GM12875 (cell line): ENCODE data around the gene DCAF7.
A peak's percentile ranks its signal among the peaks of the same experiment; 100 is the strongest.

ENCODE experiments used
- H3K4me3 ChIP-seq: one replicate; pipeline ENCODE4 v1.5.1; 2011; ENCODE audit warnings: low read depth, low read length, control low read depth
- CTCF ChIP-seq: IDR thresholded peaks from 2 replicates; pipeline ENCODE4 v1.5.1; 2011; ENCODE audit warnings: low read depth, mild to moderate bottlenecking, control low read depth, inconsistent platforms, low read length, moderate library complexity, borderline replicate concordance; ENCODE audit not compliant: insufficient read depth

DCAF7 gene

GRCh38 chr17:63601439-63602371 lies 51.4 kb downstream of the DCAF7 start:
- TF ChIP-seq CTCF = no peak
- H3K4me3 ChIP-seq = peak overlapping the region; percentile 91

GRCh38 chr17:63609816-63610573 lies 59.7 kb downstream of the DCAF7 start:
- no peak for TF ChIP-seq CTCF
- H3K4me3 ChIP-seq = no peak overlapping the region

- TF ChIP-seq CTCF = no peak
- no peak overlapping the region for H3K4me3 ChIP-seq
Measured at GRCh38 chr17:63610854-63611253, 60.6 kb downstream of the DCAF7 start.

GRCh38 chr17:63611354-63611753 lies 61.1 kb downstream of the DCAF7 start:
- TF ChIP-seq CTCF = no peak
- no peak overlapping the region for H3K4me3 ChIP-seq

GRCh38 chr17:63613663-63614062 lies 63.4 kb downstream of the DCAF7 start:
- no peak overlapping the region for H3K4me3 ChIP-seq
- no peak for TF ChIP-seq CTCF

- peak overlapping the region; percentile 77 for H3K4me3 ChIP-seq
- TF ChIP-seq CTCF = no peak
Measured at GRCh38 chr17:63621229-63621683, 71.0 kb downstream of the DCAF7 start.
